ENCODE results near the gene LRRFIP1. TPM values are rescaled to one million over a fixed set of nuclear protein-coding genes. Genes with fewer than 3 reads are reported as not detected.

The LRRFIP1 gene
- total RNA-seq, 8 experiments from 2014 or later, result 16.3 to 56.1 (median 29.5) TPM

GRCh38 chr2:237616373-237616733 lies 11.0 kb upstream of the LRRFIP1 start:
- no peak overlapping the region for H3K27ac ChIP-seq
- ATAC-seq (replicated peaks in 6 of 8), result no peak
- H3K4me1 ChIP-seq (replicated peaks in 1 of 2), result no peaks in the 10 kb centered on the region
- WGBS, 10 experiments, result 0 to 100% (median 75%) methylated on average over 1 to 2 of the region's 3 CpGs; no CpG with 5 or more reads in 4 of the 10 experiments
- in situ Hi-C loops (cut with MboI; ENCODE audit: low pct_unique_long_range_greater_than_20kb in 2 of 9, low sequenced_read_pairs in 9 of 9, unreplicated experiment in 9 of 9), result no loop called here
- no peak overlapping the region for H3K4me3 ChIP-seq

GRCh38 chr2:237616734-237617586 lies 10.4 kb upstream of the LRRFIP1 start:
- H3K27ac ChIP-seq, result no peak overlapping the region
- H3K4me1 ChIP-seq (replicated peaks in 1 of 2), result no peaks in the 10 kb centered on the region
- H3K4me3 ChIP-seq, result no peak overlapping the region
- in situ Hi-C loops (cut with MboI; ENCODE audit: low pct_unique_long_range_greater_than_20kb in 2 of 9, low sequenced_read_pairs in 9 of 9, unreplicated experiment in 9 of 9), result no loop called here
- WGBS, 10 experiments, result 21 to 95% (median 70%) methylated on average over 3 to 14 of the region's 15 CpGs
- no peak for ATAC-seq (replicated peaks in 6 of 8)

- no peak for ATAC-seq (replicated peaks in 6 of 8)
- H3K4me3 ChIP-seq, result no peak overlapping the region
- 20 to 50% (median 47%) methylated on average over 1 to 3 of the region's 4 CpGs; no CpG with 5 or more reads in 5 of the 10 experiments for WGBS, 10 experiments
- no peaks in the 10 kb centered on the region for H3K4me1 ChIP-seq (replicated peaks in 1 of 2)
- in situ Hi-C loops (cut with MboI; ENCODE audit: low pct_unique_long_range_greater_than_20kb in 2 of 9, low sequenced_read_pairs in 9 of 9, unreplicated experiment in 9 of 9), result no loop called here
- no peak overlapping the region for H3K27ac ChIP-seq
Measured at GRCh38 chr2:237617587-237617982, 9.8 kb upstream of the LRRFIP1 start.

GRCh38 chr2:237618449-237618848 lies 8.9 kb upstream of the LRRFIP1 start:
- peak in 1 of 8 experiments; percentile 70 for ATAC-seq (replicated peaks in 6 of 8)
- in situ Hi-C loops (cut with MboI; ENCODE audit: low pct_unique_long_range_greater_than_20kb in 2 of 9, low sequenced_read_pairs in 9 of 9, unreplicated experiment in 9 of 9), result no loop called here
- no peak overlapping the region for H3K4me3 ChIP-seq
- H3K27ac ChIP-seq, result no peak overlapping the region
- H3K4me1 ChIP-seq (replicated peaks in 1 of 2), result no peaks in the 10 kb centered on the region
- WGBS, 10 experiments, result 11 to 94% (median 48%) methylated on average over 1 to 2 of the region's 2 CpGs; no CpG with 5 or more reads in 4 of the 10 experiments

GRCh38 chr2:237623428-237624403 lies 3.7 kb upstream of the LRRFIP1 start:
- Histone ChIP-seq H3K4me1 (replicated peaks in 1 of 2) (peaks cover 3 to 8% of the 10 kb centered on the region in 2 donors), H3K27ac (no peak overlapping the region), H3K4me3 (no peak overlapping the region)
- in situ Hi-C loops (cut with MboI; ENCODE audit: low pct_unique_long_range_greater_than_20kb in 2 of 9, low sequenced_read_pairs in 9 of 9, unreplicated experiment in 9 of 9), result no loop called here
- WGBS, 10 experiments, result 20 to 84% (median 77%) methylated on average over 1 to 10 of the region's 13 CpGs; no CpG with 5 or more reads in 2 of the 10 experiments
- ATAC-seq (replicated peaks in 6 of 8), result no peak

GRCh38 chr2:237624565-237624964 lies 2.8 kb upstream of the LRRFIP1 start:
- WGBS, 10 experiments, result 20 to 100% (median 86%) methylated on average over 1 to 3 of the region's 6 CpGs; no CpG with 5 or more reads in 4 of the 10 experiments
- in situ Hi-C loops (cut with MboI; ENCODE audit: low pct_unique_long_range_greater_than_20kb in 2 of 9, low sequenced_read_pairs in 9 of 9, unreplicated experiment in 9 of 9), result no loop called here

GRCh38 chr2:237625216-237625705 lies 2.1 kb upstream of the LRRFIP1 start:
- WGBS, 10 experiments, result 62 to 100% (median 84%) methylated on average over 1 to 6 of the region's 10 CpGs; no CpG with 5 or more reads in 2 of the 10 experiments
- Histone ChIP-seq H3K4me1 (replicated peaks in 1 of 2) (peaks cover 9 to 14% of the 10 kb centered on the region in 2 donors), H3K4me3 (no peak overlapping the region), H3K27ac (no peak overlapping the region)
- ATAC-seq (replicated peaks in 6 of 8), result no peak
- in situ Hi-C loops (cut with MboI; ENCODE audit: low pct_unique_long_range_greater_than_20kb in 2 of 9, low sequenced_read_pairs in 9 of 9, unreplicated experiment in 9 of 9), result no loop called here

More at GRCh38 chr2:237624565-237624964, 2.8 kb upstream of the LRRFIP1 start:
- Histone ChIP-seq H3K4me3 (no peak overlapping the region), H3K4me1 (replicated peaks in 1 of 2) (peaks cover 9 to 14% of the 10 kb centered on the region in 2 donors), H3K27ac (no peak overlapping the region)
- ATAC-seq (replicated peaks in 6 of 8), result no peak

GRCh38 chr2:237625777-237626176 lies 1.6 kb upstream of the LRRFIP1 start:
- ATAC-seq (replicated peaks in 6 of 8), result no peak
- Histone ChIP-seq H3K4me1 (replicated peaks in 1 of 2) (peaks cover 9 to 14% of the 10 kb centered on the region in 2 donors), H3K27ac (no peak overlapping the region), H3K4me3 (no peak overlapping the region)
- in situ Hi-C loops (cut with MboI; ENCODE audit: low pct_unique_long_range_greater_than_20kb in 2 of 9, low sequenced_read_pairs in 9 of 9, unreplicated experiment in 9 of 9), result no loop called here
- 0 to 59% (median 25%) methylated on average over 1 to 4 of the region's 6 CpGs; no CpG with 5 or more reads in 6 of the 10 experiments for WGBS, 10 experiments

GRCh38 chr2:237626813-237627440 lies 460 bp upstream of the LRRFIP1 start:
- peak in 5 of 8 experiments; percentile 12 to 59 (median 42) for ATAC-seq (replicated peaks in 6 of 8)
- Histone ChIP-seq H3K4me1 (replicated peaks in 1 of 2) (peaks cover 9 to 14% of the 10 kb centered on the region in 2 donors), H3K4me3 (peak overlapping the region; percentile 55 to 78 (median 65)), H3K27ac (peak overlapping the region in 1 of 2 donors; percentile 24)
- in situ Hi-C loops (cut with MboI; ENCODE audit: low pct_unique_long_range_greater_than_20kb in 2 of 9, low sequenced_read_pairs in 9 of 9, unreplicated experiment in 9 of 9), result no loop called here
- WGBS, 10 experiments, result 33 to 34% (median 33%) methylated on average over 5 to 12 of the region's 54 CpGs; no CpG with 5 or more reads in 7 of the 10 experiments

GRCh38 chr2:237628247-237629187 lies 1.1 kb downstream of the LRRFIP1 start:
- no peak overlapping the region for H3K27ac ChIP-seq
- H3K4me1 ChIP-seq (replicated peaks in 1 of 2), result peaks cover 9 to 14% of the 10 kb centered on the region in 2 donors
- whole genome bisulfite sequencing, 10 experiments, result 28 to 100% (median 53%) methylated on average over 2 to 9 of the region's 14 CpGs; no CpG with 5 or more reads in 1 of the 10 experiments
- peak overlapping the region; percentile 55 to 78 (median 65) for H3K4me3 ChIP-seq
- in situ Hi-C loops (cut with MboI; ENCODE audit: low pct_unique_long_range_greater_than_20kb in 2 of 9, low sequenced_read_pairs in 9 of 9, unreplicated experiment in 9 of 9), result no loop called here
- ATAC-seq (replicated peaks in 6 of 8), result no peak

GRCh38 chr2:237629188-237629534 lies 1.8 kb downstream of the LRRFIP1 start:
- Histone ChIP-seq H3K4me1 (replicated peaks in 1 of 2) (peaks cover 9 to 14% of the 10 kb centered on the region in 2 donors), H3K4me3 (peak overlapping the region in 2 of 5 donors; percentile 65 to 66), H3K27ac (no peak overlapping the region)
- ATAC-seq (replicated peaks in 6 of 8), result peak in 1 of 8 experiments; percentile 14
- in situ Hi-C loops (cut with MboI; ENCODE audit: low pct_unique_long_range_greater_than_20kb in 2 of 9, low sequenced_read_pairs in 9 of 9, unreplicated experiment in 9 of 9), result no loop called here
- WGBS, 10 experiments, result 83 to 100% (median 100%) methylated on average over 1 of the region's 1 CpG; no CpG with 5 or more reads in 3 of the 10 experiments
